NCI-H1105 (cell line): Measurements from ENCODE around the gene MYO1D.

Experiments used
- DNase-seq: peaks from one replicate; lab custom pipeline; 2025; lab: John Stamatoyannopoulos, UW

MYO1D gene

GRCh38 chr17:32504166-32504990 is 372.5 kb downstream of the MYO1D start:
- DNase-seq = no peak

DNA sequence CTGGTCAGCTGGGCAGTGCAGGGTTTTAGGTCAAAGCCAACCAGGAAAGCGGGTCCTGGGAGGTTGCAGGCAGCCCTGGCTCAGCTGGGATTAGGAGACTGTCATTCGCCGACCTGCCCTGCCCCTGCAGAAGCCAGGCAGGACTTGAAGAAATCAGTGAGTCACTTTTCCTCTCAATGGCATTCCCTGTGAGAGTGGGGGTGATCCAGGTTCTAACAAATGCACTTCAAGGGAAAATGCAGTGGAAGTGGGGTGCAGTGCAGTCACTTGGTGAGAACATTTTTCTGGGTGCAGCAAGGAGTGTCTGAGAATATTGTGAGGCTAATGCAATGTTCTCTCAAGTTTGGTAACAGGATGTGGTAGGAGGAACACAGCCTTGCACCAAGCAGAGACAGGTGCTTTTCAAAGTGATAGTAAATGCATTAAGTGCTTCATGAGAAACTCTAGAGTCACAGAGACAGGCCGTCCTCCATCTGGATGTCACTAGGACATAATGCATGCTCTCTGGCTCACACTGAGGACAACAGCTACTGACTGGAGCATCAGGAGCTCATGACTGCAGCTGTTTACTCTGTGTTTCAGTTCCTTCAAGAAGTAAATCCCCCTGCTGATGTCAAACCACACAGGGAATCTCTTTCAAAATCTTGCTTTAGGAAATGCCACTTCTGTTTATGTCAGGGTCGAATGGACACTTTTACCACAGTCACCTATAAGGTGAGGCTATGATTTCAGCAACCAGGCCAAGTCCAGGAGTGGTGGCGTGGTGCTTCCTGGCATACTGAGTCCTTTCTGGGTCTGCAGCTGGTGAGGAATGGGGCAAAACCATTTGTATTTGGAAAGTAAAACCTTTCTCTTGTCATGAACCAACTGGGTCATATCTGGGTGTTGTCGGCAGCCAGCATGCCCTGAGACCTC is 373.4 kb downstream of the MYO1D start:
- DNase-seq = no peak

- no peak for DNase-seq
Observed at GRCh38 chr17:32502710-32503109, 374.2 kb downstream of the MYO1D start.

GRCh38 chr17:32502013-32502412 is 374.9 kb downstream of the MYO1D start:
- DNase-seq = no peak

GRCh38 chr17:32498391-32498790 is 378.5 kb downstream of the MYO1D start:
- DNase-seq = no peak

GRCh38 chr17:32497431-32498205 is 379.3 kb downstream of the MYO1D start:
- DNase-seq = no peak

- no peak for DNase-seq
Observed at GRCh38 chr17:32496395-32497073, 380.4 kb downstream of the MYO1D start.

DNA sequence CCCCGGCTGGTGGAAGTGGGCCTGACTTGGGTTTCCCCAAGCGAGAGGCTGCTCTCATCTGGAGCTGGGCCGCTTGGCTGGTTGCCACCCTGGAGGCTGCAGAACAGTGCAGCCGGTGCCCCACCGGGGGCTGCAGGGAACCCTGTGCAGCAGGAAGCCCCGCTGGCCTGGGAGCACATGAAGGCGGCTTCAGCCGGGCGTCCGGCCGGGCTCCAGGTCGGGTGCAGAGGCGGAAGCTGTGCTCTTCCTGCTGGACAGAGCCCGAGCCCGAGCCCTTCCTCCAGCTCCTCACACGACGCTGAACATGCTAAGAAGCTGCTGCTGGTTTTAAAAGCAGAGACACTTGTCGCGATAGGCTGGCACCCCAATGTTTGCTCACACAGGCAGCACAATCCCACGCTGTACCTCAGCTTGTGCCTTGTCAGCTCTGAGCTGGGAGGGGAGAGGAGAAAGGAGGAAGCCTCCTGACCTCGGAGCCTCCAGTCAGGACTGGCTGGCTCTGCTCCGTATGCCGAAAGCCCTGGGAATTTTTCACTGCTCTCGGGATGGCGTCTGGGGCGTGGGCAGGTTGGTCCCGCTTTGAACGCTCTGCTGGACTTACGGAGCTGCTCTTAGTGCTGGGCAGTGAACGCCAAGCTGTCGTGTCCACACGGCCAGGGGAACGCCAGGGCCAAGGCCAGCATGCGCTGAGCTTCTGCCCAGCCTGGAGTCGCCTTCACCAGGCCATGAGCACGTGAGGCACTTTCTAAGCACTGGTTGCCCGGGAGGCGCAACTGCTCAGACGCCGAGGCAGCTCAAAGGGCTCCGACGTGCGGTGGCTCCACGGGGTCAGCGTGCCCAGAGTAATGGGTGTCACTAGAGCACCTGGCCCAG is 381.3 kb downstream of the MYO1D start:
- no peak for DNase-seq

DNA sequence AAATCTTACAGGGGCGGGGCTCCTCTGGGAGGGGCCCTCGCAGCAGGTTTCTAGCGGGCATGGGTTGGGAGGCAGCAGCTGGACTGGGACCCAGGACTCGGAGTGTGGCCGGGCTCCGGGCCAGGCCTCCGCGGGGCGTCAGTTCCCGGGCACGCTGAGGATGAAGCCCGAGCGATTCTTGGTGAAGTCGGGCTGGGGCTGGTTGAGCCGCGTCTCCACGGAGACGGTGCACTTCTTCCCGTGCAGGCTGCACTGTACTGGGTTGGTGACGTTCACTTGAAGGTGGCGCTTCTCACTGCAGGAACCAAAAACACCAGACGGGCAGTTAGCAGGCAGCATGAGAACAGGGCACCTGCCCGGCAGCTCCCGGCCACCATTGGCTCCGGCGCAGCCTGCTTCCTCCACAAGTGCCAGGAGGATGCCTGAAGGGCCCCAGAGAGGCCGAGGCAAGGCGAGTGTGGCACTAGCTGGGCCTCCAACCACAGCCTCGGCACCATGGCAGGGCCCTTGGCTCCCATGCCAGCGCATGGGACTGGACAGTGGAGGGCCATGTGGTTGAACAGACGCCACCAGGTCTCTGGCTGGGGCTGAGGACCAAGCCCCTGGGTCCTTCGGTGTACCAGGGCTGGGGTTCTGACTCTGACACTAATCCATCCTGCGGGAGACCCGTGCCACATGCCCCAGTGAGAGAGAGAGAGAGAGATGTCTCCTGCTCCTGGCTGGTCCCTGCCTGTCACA is 382.1 kb downstream of the MYO1D start:
- DNase-seq = peak; percentile 67

DNA sequence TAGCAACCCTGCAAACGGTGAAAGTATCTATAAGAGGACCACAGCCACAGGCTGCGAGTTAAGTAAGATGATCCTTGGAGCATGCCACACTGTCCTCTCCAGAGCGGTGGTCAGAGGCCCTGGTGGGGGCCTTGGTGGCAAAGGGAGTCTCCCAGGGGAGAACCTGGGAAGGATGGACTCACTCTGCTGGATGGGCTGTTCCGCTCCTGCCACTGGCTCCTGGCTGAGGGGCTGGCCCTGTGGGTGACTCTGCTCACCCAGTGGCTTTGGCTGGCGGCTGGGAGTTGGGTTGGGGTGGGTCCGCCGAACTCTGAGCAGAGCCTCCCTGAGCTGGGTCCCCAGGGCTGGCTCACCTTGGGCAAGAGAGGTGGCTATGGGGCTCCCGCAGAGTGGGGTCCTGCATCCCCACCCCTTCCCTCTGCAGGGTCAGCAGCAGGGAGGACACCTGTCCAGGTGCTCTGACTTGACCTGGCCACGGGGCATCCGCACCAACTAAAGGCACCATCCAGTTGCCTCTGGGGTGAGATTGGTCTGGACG is 382.9 kb downstream of the MYO1D start:
- DNase-seq = no peak

DNA sequence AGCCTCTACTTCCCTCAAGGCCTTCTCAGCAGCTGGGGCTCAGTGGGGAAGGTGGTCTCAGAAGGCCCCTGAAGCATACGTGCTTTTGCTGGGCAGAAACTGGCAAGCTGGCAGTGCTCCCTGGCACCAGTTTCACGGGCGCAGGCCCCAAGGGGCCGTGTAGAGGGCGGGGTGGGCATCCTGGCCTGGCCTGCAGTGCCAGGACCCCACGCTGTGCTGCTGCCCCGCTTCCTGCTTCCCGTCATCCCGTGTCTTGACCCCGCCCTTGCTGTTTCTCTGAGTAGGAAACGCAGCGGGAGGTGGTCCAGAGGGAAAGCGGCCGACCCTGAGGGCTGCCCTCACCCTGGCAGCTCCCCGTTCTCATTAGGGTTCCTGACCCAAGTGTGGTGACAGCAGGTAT is 383.4 kb downstream of the MYO1D start:
- no peak for DNase-seq

DNA sequence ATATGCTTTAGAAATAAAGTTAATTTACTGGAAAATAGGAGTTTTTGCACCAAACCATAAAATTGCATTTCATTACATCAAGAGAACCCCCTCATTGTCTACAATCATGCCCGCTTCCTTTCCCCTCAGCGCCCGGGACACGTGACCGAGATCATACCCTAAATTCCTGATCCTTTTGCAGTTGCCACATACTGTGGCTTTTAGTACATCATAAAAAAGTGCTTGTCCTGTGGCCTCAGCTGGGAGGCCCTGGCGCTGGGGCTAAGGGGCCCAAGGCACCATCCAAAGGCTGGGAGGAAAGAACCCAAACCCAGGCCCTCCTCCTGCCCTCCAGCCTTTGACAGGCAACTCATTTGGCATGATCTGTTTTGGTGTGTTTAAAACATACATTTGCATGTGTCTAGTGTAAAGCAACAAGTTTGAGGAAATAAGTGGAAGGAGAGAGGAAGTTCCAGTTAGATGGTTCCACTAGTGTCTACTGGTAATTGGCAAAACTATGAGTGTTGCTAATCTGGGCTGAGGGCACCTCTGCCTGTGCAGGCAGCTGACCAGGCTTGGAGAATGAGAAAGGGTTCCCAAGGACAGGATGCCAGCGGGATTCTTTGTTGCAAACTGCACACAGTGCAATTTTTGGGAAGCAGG is 384.2 kb downstream of the MYO1D start:
- no peak for DNase-seq

DNA sequence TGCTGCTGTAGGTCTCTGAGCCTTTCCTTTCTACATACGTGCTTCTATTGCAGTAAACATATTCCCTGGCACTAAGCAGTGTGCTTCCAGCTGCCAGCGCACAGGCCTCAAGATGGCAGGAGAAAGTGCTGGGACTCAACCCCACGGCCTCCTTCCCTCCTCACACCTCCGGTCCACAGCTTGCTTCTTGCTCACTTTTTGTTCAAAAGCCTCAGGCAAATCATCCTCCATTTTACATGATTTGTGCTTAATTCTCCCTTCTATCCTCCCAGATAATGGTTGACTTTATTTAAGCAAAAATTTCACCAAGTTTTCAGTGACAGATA is 384.7 kb downstream of the MYO1D start:
- no peak for DNase-seq

GRCh38 chr17:32491371-32492263 is 385.3 kb downstream of the MYO1D start:
- DNase-seq = no peak

DNA sequence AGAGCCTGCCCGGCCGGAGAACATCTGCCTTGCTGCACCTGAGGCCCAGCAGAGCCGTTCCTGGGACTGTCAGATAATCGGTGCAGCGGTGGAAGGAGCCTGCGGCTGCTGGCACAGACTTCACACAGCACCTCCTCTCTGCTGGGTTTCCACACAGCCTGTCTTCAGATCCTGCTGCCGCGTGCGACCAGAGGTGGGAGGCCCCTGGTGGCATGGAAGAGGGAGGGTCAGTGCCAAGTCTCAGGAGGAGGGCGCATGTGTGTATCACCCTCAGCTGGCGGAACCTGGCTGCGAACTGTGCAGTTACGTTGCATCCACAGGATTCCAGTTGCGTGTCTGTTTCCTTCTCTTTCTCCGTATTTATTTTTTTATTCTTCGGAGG is 386.8 kb downstream of the MYO1D start:
- DNase-seq = no peak

DNA sequence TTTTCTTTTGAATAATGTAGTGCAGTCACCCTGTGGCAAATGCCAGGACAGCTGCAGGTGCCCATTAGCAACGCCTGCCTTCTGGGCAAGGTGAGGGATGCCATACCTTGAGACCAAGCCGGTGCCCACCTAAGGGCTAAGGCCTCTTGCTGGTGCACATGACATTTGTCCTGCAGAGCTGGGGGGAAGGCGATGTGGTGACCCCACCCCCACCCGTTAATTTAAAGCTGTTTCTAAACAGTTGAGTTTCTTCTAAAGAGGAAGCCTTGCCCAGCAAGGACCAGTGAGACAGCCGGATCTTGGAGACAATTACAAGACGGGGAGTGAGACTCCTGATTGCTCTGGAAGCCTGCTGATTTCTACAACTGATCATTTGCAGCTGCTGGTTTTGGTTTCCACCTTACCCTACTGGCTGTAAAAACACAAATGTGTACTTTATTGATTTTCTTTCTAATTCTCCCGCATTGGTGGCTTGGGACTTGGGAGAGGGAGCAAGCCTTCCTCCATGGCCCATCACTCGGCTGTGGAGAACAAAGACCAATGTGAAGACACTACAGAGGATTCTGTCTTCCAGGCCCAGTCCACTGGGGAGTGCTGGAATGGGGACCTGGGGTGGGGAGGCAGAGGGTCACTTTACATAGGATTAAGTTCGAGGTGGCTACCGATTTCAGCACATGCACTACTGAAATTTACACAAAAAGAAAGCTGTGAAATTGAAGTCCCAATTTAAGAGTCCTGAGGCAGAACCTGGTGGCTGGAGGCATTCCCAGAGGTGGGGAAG is 387.4 kb downstream of the MYO1D start:
- DNase-seq = no peak

- DNase-seq = no peak
Observed at GRCh38 chr17:32488604-32489180, 388.2 kb downstream of the MYO1D start.
